ENCODE results near the gene HORMAD2.

GRCh38 chr22:30074147-30074546 is 6.1 kb upstream of the HORMAD2 start:
- TF ChIP-seq CTCF (conservative IDR thresholded peaks at IDR 0.05 in 1 of 2, IDR thresholded peaks at IDR 0.05 in 1 of 2; ENCODE audit: low read depth in 1 of 2, low read length in 2 of 2) (no peak), EZH2 (IDR thresholded peaks at IDR 0.05; ENCODE audit: low read length, missing control alignments) (no peak)
